Ovary (tissue), 9 donors: ENCODE measurements around the gene OSBPL5. TPM values are rescaled to one million over a fixed set of nuclear protein-coding genes. Genes with fewer than 3 reads are reported as not detected.

ENCODE experiments used
- DNase-seq, 5 donors: peaks; one replicate each; pipeline ENCODE4 v3.0.0-alpha.2; 2019 to 2020
- H3K27ac ChIP-seq, 2 donors: fragments of 200-600 bp; one replicate each; pipeline versions ENCODE4 v1.5.1 to v1.8.0; 2019 to 2022
- H3K27me3 ChIP-seq: fragments of 200-600 bp; one replicate; pipeline ENCODE4 v1.8.0; 2022
- H3K36me3 ChIP-seq: fragments of 200-600 bp; sonication (generic); one replicate; pipeline ENCODE4 v1.5.1; 2019
- H3K4me1 ChIP-seq: one replicate; pipeline ENCODE4 v1.8.1; 2013; ENCODE audit warnings: mild to moderate bottlenecking, moderate library complexity; ENCODE audit not compliant: insufficient read depth
- H3K4me3 ChIP-seq: fragments of 200-600 bp; sonication (generic); one replicate; pipeline ENCODE4 v1.5.1; 2017
- H3K9me3 ChIP-seq, 2 donors: fragments of 200-600 bp in 1 of 2; sonication (generic) in 1 of 2; one replicate each; pipeline versions ENCODE4 v1.5.1 to v1.8.1; 2013 to 2019; ENCODE audit warnings: mild to moderate bottlenecking in 1 of 2, moderate library complexity in 1 of 2
- EP300 ChIP-seq: sonication (generic); formaldehyde crosslinking; IDR thresholded peaks from one replicate; pipeline ENCODE4 v1.6.1; 2017; ENCODE audit warnings: antibody characterized with exemption
- POLR2A ChIP-seq: fragments of 450-650 bp; IDR thresholded peaks from one replicate; pipeline ENCODE4 v1.6.1; 2017; ENCODE audit warnings: antibody characterized with exemption, mild to moderate bottlenecking, moderate library complexity
- WGBS, 3 donors: extraction: QIAGEN DNeasy Blood & Tissue Kit in 1 of 3; methylation state at CpG; one replicate each; pipeline versions ENCODE4 v1.1.5 to v1.1.7; 2013 to 2017; 5-methylcytosine and 5-hydroxymethylcytosine counted together
- intact Hi-C, 4 donors: fragments of 100-400 bp; cut with DNase I; formaldehyde crosslinking; loops; one replicate each; pipeline versions ENCODE4 v1.11.0 to v1.15.1; 2022 to 2023
- polyA plus RNA-seq, 2 donors: library from polyadenylated mRNA; stranded (reverse); fragments of 200-250 nt in 1 of 2; fragments of 350-450 nt in 1 of 2; fragmentation: Illumina TruSeq in 1 of 2; extraction: RNeasy Lipid Tissue Mini Kit (QIAGEN cat#74804) in 1 of 2; gene quantifications; one replicate each; pipeline ENCODE4 v1.2.3, GENCODE V29; 2013 to 2014
- total RNA-seq, 7 donors: library from RNA; depleted of rRNA in 2 of 7; stranded (reverse); fragments of >200 nt in 2 of 7; fragmentation: NEBNext Ultra II Directional in 3 of 7; extraction: Animal tissue kit (Norgen Biotek cat#: 25700) in 3 of 7; gene quantifications; one replicate each; pipeline versions ENCODE4 v1.1.0 to v1.2.4, GENCODE V29; 2016 to 2023
- TF ChIP-seq, protein P1 (sequence below), 3 donors: fragments of 450-650 bp in 2 of 3; fragments of 200-600 bp in 1 of 3; IDR thresholded peaks; one replicate each; pipeline versions ENCODE4 v1.5.1 to v1.8.0; 2016 to 2022; ENCODE audit warnings: antibody characterized with exemption in 3 of 3, mild to moderate bottlenecking in 1 of 3
- donor health status: DM: no; HTN: no; CAD: no; lungs with moderate emphysema.
- donor health status: DM: no; HTN: no; CAD: no.
- donor health status: Bipolar disorder and iron deficiency.
- donor health status: DM: yes; HTN: yes; CAD: no.
- donor health status: DM: no; HTN: no; CAD: no.
- donor health status: DM: yes; HTN: yes; CAD: no.

Gene OSBPL5
- total and polyA plus RNA-seq, 9 donors: 3.0 to 41.0 (median 23.3) TPM

DNA sequence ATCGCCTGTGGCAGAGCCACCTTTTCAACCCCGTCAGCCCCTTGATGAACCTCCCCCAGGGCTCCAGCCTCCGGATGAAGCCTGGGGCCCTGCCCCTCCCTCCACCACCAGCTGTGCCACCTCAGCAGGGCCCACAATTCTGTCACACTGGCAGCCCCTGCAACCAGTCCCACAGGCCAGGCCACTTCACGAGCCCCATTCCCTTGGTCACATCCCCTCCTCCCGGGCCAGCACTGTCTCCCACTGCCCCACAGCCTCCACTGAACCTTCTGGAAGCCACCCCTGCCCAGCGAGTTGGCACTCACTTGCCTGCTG lies 19.9 kb downstream of the OSBPL5 start:
- Histone ChIP-seq H3K4me1 (peaks cover 4% of the 10 kb centered on the region), H3K27ac (no peak overlapping the region), H3K4me3 (no peak overlapping the region), H3K36me3 (no peaks in the 10 kb centered on the region), H3K9me3 (no peaks in the 10 kb centered on the region), H3K27me3 (no peaks in the 10 kb centered on the region)
- no peak for DNase-seq
- no peak for TF ChIP-seq EP300
- intact Hi-C loops: no loop called here
- WGBS, 3 donors: 79 to 88% (median 79%) methylated on average over 6 of the region's 6 CpGs

DNA sequence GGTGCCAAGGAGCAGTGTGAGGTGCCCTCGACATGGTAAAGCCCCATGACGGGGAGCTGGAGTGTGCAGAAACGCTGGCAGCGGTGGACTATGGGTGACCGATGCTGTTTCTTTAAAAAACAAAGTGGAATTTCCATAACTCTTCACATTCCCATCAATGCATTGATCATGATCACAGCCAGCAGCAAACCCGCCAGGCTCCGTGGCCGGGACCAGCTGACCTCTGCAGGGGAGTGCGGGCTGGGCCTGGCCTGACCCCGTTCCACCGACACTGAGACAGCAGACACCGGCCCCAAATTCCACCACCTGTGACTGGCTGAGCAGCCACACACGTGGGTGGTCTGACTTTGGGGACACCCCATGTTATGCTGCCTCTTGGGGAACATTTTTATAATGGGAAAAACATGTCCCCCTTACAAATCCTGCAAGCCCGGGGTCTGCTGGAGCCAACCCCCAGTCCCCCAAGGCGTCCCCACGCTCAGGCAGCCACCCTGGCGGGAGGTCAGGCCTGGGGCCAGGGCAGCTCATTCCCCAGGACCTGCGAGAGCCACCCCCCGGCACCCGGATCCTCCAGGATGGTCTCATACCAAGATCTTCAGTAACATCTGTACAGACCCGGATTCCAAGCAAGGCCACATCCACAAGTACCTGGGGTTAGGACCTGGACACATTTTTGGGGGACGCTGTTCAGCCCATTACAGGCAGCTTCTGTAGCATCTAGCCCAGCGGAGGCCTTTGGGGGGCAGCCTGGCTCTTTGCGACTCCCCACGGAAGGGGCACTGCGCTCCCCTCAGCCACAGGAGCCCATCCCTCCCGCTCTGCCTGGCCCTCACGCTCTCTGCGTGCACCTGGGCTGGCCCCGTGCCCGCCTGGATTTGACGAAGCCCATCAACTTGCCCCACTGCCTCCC lies 20.6 kb downstream of the OSBPL5 start:
- Histone ChIP-seq H3K4me1 (peaks cover 2% of the 10 kb centered on the region), H3K36me3 (no peaks in the 10 kb centered on the region), H3K4me3 (no peak overlapping the region), H3K9me3 (no peaks in the 10 kb centered on the region), H3K27me3 (no peaks in the 10 kb centered on the region), H3K27ac (no peak overlapping the region)
- 84 to 92% (median 87%) methylated on average over 32 of the region's 32 CpGs for WGBS, 3 donors
- intact Hi-C loops: no loop called here
- TF ChIP-seq, protein P1, sequence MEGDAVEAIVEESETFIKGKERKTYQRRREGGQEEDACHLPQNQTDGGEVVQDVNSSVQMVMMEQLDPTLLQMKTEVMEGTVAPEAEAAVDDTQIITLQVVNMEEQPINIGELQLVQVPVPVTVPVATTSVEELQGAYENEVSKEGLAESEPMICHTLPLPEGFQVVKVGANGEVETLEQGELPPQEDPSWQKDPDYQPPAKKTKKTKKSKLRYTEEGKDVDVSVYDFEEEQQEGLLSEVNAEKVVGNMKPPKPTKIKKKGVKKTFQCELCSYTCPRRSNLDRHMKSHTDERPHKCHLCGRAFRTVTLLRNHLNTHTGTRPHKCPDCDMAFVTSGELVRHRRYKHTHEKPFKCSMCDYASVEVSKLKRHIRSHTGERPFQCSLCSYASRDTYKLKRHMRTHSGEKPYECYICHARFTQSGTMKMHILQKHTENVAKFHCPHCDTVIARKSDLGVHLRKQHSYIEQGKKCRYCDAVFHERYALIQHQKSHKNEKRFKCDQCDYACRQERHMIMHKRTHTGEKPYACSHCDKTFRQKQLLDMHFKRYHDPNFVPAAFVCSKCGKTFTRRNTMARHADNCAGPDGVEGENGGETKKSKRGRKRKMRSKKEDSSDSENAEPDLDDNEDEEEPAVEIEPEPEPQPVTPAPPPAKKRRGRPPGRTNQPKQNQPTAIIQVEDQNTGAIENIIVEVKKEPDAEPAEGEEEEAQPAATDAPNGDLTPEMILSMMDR (IDR thresholded peaks at IDR 0.05): no peak
- TF ChIP-seq EP300 (no peak), POLR2A (no peak)
- DNase-seq: no peak

DNA sequence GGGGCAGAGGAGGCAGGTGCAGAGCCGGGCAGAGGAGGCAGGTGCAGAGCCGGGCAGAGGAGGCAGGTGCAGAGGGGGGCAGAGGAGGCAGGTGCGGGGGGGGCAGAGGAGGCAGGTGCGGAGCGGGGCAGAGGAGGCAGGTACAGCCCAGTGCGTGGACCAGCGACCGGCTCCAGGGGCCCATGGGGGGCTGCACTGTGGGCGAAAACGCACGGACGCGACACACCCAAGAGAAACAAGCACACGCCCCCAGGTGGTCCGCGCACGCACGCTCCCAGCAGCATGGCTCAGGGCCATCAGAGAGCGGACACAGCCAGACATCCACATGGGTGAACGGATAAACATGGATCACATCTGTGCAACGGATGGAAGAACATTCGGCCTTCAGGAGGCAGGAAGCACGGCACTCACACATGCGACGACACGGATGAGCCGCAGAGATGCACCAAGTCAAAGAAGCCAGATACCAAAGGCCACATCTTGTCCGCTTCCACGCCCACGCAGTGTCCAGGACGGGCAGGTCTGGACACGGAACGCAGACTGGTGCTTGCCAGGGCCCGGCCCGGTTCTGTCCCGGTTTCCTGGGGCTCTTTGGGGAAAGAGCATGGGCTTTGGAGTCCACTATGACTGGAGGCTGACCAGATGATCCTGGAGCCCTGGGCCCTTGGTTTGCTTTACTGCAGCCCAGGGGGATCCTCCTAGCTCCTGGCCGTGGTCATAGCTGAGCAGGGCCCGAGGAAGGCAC lies 21.8 kb downstream of the OSBPL5 start:
- Histone ChIP-seq H3K4me3 (no peak overlapping the region), H3K4me1 (peaks cover 10% of the 10 kb centered on the region), H3K27ac (no peak overlapping the region), H3K27me3 (no peaks in the 10 kb centered on the region), H3K36me3 (no peaks in the 10 kb centered on the region), H3K9me3 (no peaks in the 10 kb centered on the region)
- 84 to 93% (median 91%) methylated on average over 38 of the region's 38 CpGs for WGBS, 3 donors
- intact Hi-C loops: no loop called here
- no peak for DNase-seq
- TF ChIP-seq, protein P1 (IDR thresholded peaks at IDR 0.05): no peak
- TF ChIP-seq POLR2A (no peak), EP300 (no peak)

DNA sequence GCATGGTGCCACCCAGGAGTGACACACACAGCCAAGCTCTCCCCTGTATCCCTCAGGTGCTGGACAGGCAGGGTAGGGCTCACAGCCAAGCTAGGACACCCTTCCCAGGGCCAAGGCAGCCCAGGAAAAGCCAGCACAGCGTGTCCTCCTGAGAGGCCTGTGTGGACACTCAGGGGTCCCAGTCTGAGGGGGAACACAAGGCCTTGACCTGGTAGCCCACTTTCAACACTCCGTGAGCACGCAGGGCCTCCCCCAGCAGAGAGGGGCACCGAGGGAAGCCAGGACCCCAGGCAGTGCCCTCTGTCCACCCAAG lies 24.9 kb downstream of the OSBPL5 start:
- no peaks in the 10 kb centered on the region for H3K36me3 ChIP-seq
- TF ChIP-seq EP300: no peak
- TF ChIP-seq, protein P1 (IDR thresholded peaks at IDR 0.05): no peak
- TF ChIP-seq POLR2A: no peak
- no peak overlapping the region for H3K27ac ChIP-seq
- 83 to 96% (median 96%) methylated on average over 1 to 4 of the region's 4 CpGs for WGBS, 3 donors
- no peaks in the 10 kb centered on the region for H3K9me3 ChIP-seq
- no peak overlapping the region for H3K4me3 ChIP-seq
- no peaks in the 10 kb centered on the region for H3K27me3 ChIP-seq
- DNase-seq: no peak
- intact Hi-C loops: no loop called here
- peaks cover 15% of the 10 kb centered on the region for H3K4me1 ChIP-seq
